K562 (cell line): Measurements from ENCODE around the gene OXTR. TPM values are rescaled to one million over a fixed set of nuclear protein-coding genes. Genes with fewer than 3 reads are reported as not detected.
A peak's percentile ranks its signal among the peaks of the same experiment; 100 is the strongest.

ENCODE experiments used
- ATAC-seq: fragments of 200-7000 bp; cut with Tn5 transposase; 3 replicates; pipeline ENCODE4 v1.9.1; 2020; ENCODE audit warnings: moderate library complexity
- BruUV-seq: library from RNA; stranded (reverse); fragments of 400-500 nt; replicated peaks from 2 replicates; lab custom pipeline; 2021; lab: Mats Ljungman, UMichigan
- CTCF ChIA-PET: fragments of 300-600 bp; formaldehyde crosslinking; extraction: SDS; loops from one replicate; lab custom pipeline; 2021; ENCODE audit warnings: low intra/inter-chr PET ratio; lab: Yijun Ruan, JAX
- POLR2A ChIA-PET: fragments of 300-600, 350-650 bp; sonication (Branson Sonifier 250); formaldehyde crosslinking; extraction: SDS; loops from one replicate; lab custom pipeline; 2021; ENCODE audit warnings: antibody characterized with exemption, inconsistent platforms; lab: Yijun Ruan, JAX
- DNase-seq, 4 experiments: peaks; one replicate each; pipeline versions ENCODE4 v3.0.0 to v3.0.0-alpha.2; 2011 to 2018; ENCODE audit warnings: low spot score in 3 of 4, mixed read lengths in 3 of 4; ENCODE audit errors: extremely low read depth in 1 of 4
- FAIRE-seq: peaks from 2 replicates; lab custom pipeline; 2011; peaks lifted over from hg19 to GRCh38; lab: Jason Lieb, UNC
- H2AFZ ChIP-seq: 2 replicates; pipeline ENCODE4 v1.6.0; 2011; ENCODE audit warnings: low read depth, low read length, control low read depth, inconsistent platforms
- H3K27ac ChIP-seq: fragments of 200-600 bp; 3 replicates; pipeline ENCODE4 v1.8.0; 2011; ENCODE audit warnings: low read depth, mild to moderate bottlenecking, control low read depth, inconsistent platforms, low read length, moderate library complexity, mixed read lengths; ENCODE audit errors: extremely low read depth
- H3K27me3 ChIP-seq, 2 experiments: fragments of 300-600 bp in 1 of 2; 2 replicates in 1 of 2; 3 replicates in 1 of 2; pipeline versions ENCODE4 v1.6.0 to v1.8.0; 2011; ENCODE audit warnings: inconsistent platforms in 2 of 2, low read length in 2 of 2, mild to moderate bottlenecking in 1 of 2, mixed read lengths in 1 of 2, moderate library complexity in 1 of 2; ENCODE audit not compliant: control insufficient read depth in 2 of 2, insufficient read depth in 2 of 2
- H3K36me3 ChIP-seq: fragments of 300-600 bp; 3 replicates; pipeline ENCODE4 v1.8.0; 2011; ENCODE audit warnings: mild to moderate bottlenecking, low read length, inconsistent platforms; ENCODE audit not compliant: control insufficient read depth, insufficient read depth
- H3K4me1 ChIP-seq, 2 experiments: fragments of 200-600 bp in 1 of 2; replicated peaks in 1 of 2; 2 replicates in 1 of 2; 3 replicates in 1 of 2; pipeline versions ENCODE4 v1.5.1 to v1.8.0; 2011; ENCODE audit warnings: inconsistent platforms in 2 of 2, low read length in 2 of 2, mild to moderate bottlenecking in 1 of 2, mixed read lengths in 1 of 2, moderate library complexity in 1 of 2; ENCODE audit not compliant: control insufficient read depth in 2 of 2, insufficient read depth in 2 of 2
- H3K4me2 ChIP-seq: 2 replicates; pipeline ENCODE4 v1.6.1; 2011; ENCODE audit warnings: low read length, control low read depth, inconsistent platforms, mixed read lengths; ENCODE audit not compliant: insufficient read depth
- H3K4me3 ChIP-seq: fragments of 200-600 bp; sonication (generic), shearing (Covaris generic); 2 replicates; pipeline ENCODE4 v1.5.1; 2016; ENCODE audit warnings: control low read depth, inconsistent platforms
- H3K79me2 ChIP-seq: fragments of 200-600 bp; 3 replicates; pipeline ENCODE4 v1.8.0; 2011; ENCODE audit warnings: low read length, inconsistent platforms; ENCODE audit not compliant: control insufficient read depth, insufficient read depth
- H3K9ac ChIP-seq, 2 experiments: 2 replicates each; pipeline versions ENCODE4 v1.6.0 to v1.6.1; 2011; ENCODE audit warnings: low read depth in 2 of 2, low read length in 2 of 2, control low read depth in 1 of 2, inconsistent platforms in 1 of 2, mild to moderate bottlenecking in 1 of 2, mixed read lengths in 1 of 2; ENCODE audit not compliant: insufficient read depth in 1 of 2
- H3K9me1 ChIP-seq: one replicate; pipeline ENCODE4 v1.6.0; 2011; ENCODE audit warnings: inconsistent platforms, mild to moderate bottlenecking, low read length, moderate library complexity; ENCODE audit not compliant: control insufficient read depth, insufficient read depth
- H3K9me3 ChIP-seq: replicated peaks from 2 replicates; pipeline ENCODE4 v1.5.1; 2011; ENCODE audit warnings: low read depth, low read length, inconsistent platforms; ENCODE audit not compliant: control insufficient read depth, insufficient read depth
- H4K20me1 ChIP-seq: replicated peaks from 2 replicates; pipeline ENCODE4 v1.6.1; 2011; ENCODE audit warnings: low read length, inconsistent platforms, mixed read lengths; ENCODE audit not compliant: control insufficient read depth, insufficient read depth
- BRD4 ChIP-seq: fragments of 200-600 bp; sonication (generic); IDR thresholded peaks from 2 replicates; pipeline ENCODE4 v1.6.1; 2017; ENCODE audit warnings: inconsistent platforms
- EZH2 ChIP-seq: IDR thresholded peaks from 2 replicates; pipeline ENCODE4 v1.6.1; 2012; ENCODE audit warnings: low read depth, mild to moderate bottlenecking, inconsistent platforms, low read length, borderline replicate concordance
- GABPB1 ChIP-seq: sonication (generic); formaldehyde crosslinking; IDR thresholded peaks from 2 replicates; pipeline ENCODE4 v1.8.0; 2022; ENCODE audit warnings: mild to moderate bottlenecking, missing genetic modification reagents
- KHSRP ChIP-seq: fragments of 450-650 bp; IDR thresholded peaks from 2 replicates; pipeline ENCODE4 v1.6.1; 2017
- MAFK ChIP-seq: IDR thresholded peaks from 2 replicates; pipeline ENCODE4 v1.6.1; 2011; ENCODE audit warnings: low read length, improper control_type of control experiment
- MCM3 ChIP-seq: fragments of 450-650 bp; IDR thresholded peaks from 2 replicates; pipeline ENCODE4 v1.6.1; 2016
- NR1H2 ChIP-seq: sonication (generic); formaldehyde crosslinking; IDR thresholded peaks from 2 replicates; pipeline ENCODE4 v1.4.0; 2020; ENCODE audit warnings: mild to moderate bottlenecking, missing genetic modification reagents
- PPARD ChIP-seq: fragments of 250-450 bp; sonication (Bioruptor Pico); IDR thresholded peaks from 2 replicates; pipeline ENCODE4 v1.8.0; 2022; ENCODE audit warnings: inconsistent platforms, mild to moderate bottlenecking, moderate library complexity
- RBFOX2 ChIP-seq: fragments of 200-400 bp; formaldehyde crosslinking; IDR thresholded peaks from 2 replicates; pipeline ENCODE4 v1.6.1; 2017; ENCODE audit warnings: low read depth, mild to moderate bottlenecking, low read length, moderate library complexity
- ZNF655 ChIP-seq: fragments of 250-450 bp; sonication (Bioruptor Pico); IDR thresholded peaks from 2 replicates; pipeline ENCODE4 v1.5.0; 2021
- ZSCAN29 ChIP-seq: fragments of 450-650 bp; IDR thresholded peaks from 2 replicates; pipeline ENCODE4 v1.6.1; 2017
- ZSCAN32 ChIP-seq: fragments of 450-650 bp; formaldehyde crosslinking; IDR thresholded peaks from 2 replicates; pipeline ENCODE4 v1.4.0; 2020; ENCODE audit warnings: mild to moderate bottlenecking, moderate library complexity
- WGBS: fragments of 100-300 bp; shearing (Covaris generic); methylation state at CpG from one replicate; pipeline ENCODE4 v1.1.6; 2016; ENCODE audit warnings: low coverage, mixed read lengths; ENCODE audit not compliant: insufficient coverage; ENCODE audit errors: missing lambda C conversion rate; 5-methylcytosine and 5-hydroxymethylcytosine counted together
- in situ Hi-C: fragments of 300-500 bp; cut with MboI; formaldehyde crosslinking; loops from 4 replicates; pipeline ENCODE4 v1.15.0; 2018; ENCODE audit warnings: inconsistent platforms, mixed read lengths
- intact Hi-C: fragments of 100-400 bp; cut with micrococcal nuclease; formaldehyde crosslinking; loops from 2 replicates; pipeline ENCODE4 v1.14.2; 2022
- polyA plus RNA-seq, 8 experiments: library from polyadenylated mRNA; depleted of rRNA in 4 of 8; stranded (reverse) in 5 of 8; unstranded in 3 of 8; fragments of >200 nt; fragmentation: Nextera tagmentation in 2 of 8; fragmentation: Illumina TruSeq in 1 of 8; extraction: Ambion mirVana in 2 of 8; extraction: Trizol in 1 of 8; gene quantifications; 2 replicates each; pipeline versions ENCODE4 v1.2.1 to v1.2.3, GENCODE V29; 2011 to 2014; ENCODE audit warnings: inconsistent platforms in 1 of 8, missing spikeins in 1 of 8
- total RNA-seq, 7 experiments: library from RNA; depleted of rRNA in 6 of 7; stranded (reverse); fragments of >200 nt in 6 of 7; fragmentation: Illumina TruSeq in 2 of 7; extraction: Trizol in 2 of 7; gene quantifications; 2 replicates each; pipeline versions ENCODE4 v1.2.1 to v1.2.3, GENCODE V29; 2011 to 2021; ENCODE audit warnings: low replicate concordance in 1 of 7
- TF ChIP-seq, protein P1 (sequence below): fragments of 250-450 bp; sonication (Bioruptor Pico); IDR thresholded peaks from 2 replicates; pipeline ENCODE4 v1.8.0; 2021; ENCODE audit warnings: moderate library complexity, mild to moderate bottlenecking, inconsistent platforms
- TF ChIP-seq, protein P2 (sequence below), 2 experiments: fragments of 450-650 bp; IDR thresholded peaks; 2 replicates each; pipeline ENCODE4 v1.6.1; 2016

OXTR gene
- total and polyA plus RNA-seq, 9 of the 15 experiments (the other 6 are each of a cell fraction or from before 2014, with no cell fraction given), result 0.14 to 1.3 (median 0.80) TPM

GRCh38 chr3:8738639-8739038 lies 30.8 kb downstream of the OXTR start:
- Histone ChIP-seq H3K27ac (no peak overlapping the region), H3K4me2 (no peak overlapping the region), H3K36me3 (no peaks in the 10 kb centered on the region), H3K9me3 (no peaks in the 10 kb centered on the region), H2AFZ (no peak overlapping the region), H3K4me1 (peaks cover 3 to 4% of the 10 kb centered on the region in 2 experiments; a peak in 3 of 5 replicates), H3K79me2 (no peaks in the 10 kb centered on the region), H4K20me1 (peaks cover 9% of the 10 kb centered on the region), H3K4me3 (no peak overlapping the region), H3K27me3 (peaks cover 15 to 43% of the 10 kb centered on the region in 2 experiments), H3K9me1 (no peaks in the 10 kb centered on the region), H3K9ac (no peak overlapping the region)
- DNase-seq (no peak), FAIRE-seq (no peak), ATAC-seq (no peak)
- no TSS peak for BruUV-seq
- ChIA-PET POLR2A (interaction anchor here (0.6 to 1.1 kb wide), 2 partner anchors 16 to 36 kb away, joined by 3 to 4 read pairs; no protein-coding TSS in a partner anchor), CTCF (no interaction called here)
- in situ Hi-C loops (no loop called here), intact Hi-C loops (no loop called here)
- 0% methylated on average over 3 of the region's 3 CpGs for WGBS
- TF ChIP-seq, protein P1, sequence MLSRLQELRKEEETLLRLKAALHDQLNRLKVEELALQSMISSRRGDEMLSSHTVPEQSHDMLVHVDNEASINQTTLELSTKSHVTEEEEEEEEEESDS, result no peak
- TF ChIP-seq, protein P2, sequence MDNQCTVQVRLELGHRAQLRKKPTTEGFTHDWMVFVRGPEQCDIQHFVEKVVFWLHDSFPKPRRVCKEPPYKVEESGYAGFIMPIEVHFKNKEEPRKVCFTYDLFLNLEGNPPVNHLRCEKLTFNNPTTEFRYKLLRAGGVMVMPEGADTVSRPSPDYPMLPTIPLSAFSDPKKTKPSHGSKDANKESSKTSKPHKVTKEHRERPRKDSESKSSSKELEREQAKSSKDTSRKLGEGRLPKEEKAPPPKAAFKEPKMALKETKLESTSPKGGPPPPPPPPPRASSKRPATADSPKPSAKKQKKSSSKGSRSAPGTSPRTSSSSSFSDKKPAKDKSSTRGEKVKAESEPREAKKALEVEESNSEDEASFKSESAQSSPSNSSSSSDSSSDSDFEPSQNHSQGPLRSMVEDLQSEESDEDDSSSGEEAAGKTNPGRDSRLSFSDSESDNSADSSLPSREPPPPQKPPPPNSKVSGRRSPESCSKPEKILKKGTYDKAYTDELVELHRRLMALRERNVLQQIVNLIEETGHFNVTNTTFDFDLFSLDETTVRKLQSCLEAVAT (IDR thresholded peaks at IDR 0.05), result 0 out of 4 replicates have a peak, but pooled peaks of 1 of the 2 experiments have one; percentile 34

GRCh38 chr3:8737823-8738222 lies 31.6 kb downstream of the OXTR start:
- peaks cover 2% of the 10 kb centered on the region for H3K9me1 ChIP-seq
- no peak overlapping the region for H2AFZ ChIP-seq
- H3K9me3 ChIP-seq, result no peaks in the 10 kb centered on the region
- H3K4me1 ChIP-seq, result peaks cover 3 to 4% of the 10 kb centered on the region in 2 experiments; a peak in 3 of 5 replicates
- H3K27me3 ChIP-seq, result peaks cover 18 to 51% of the 10 kb centered on the region in 2 experiments
- no peak overlapping the region for H3K27ac ChIP-seq
- DNase-seq (no peak), ATAC-seq (no peak), FAIRE-seq (no peak)
- no peak overlapping the region for H3K4me2 ChIP-seq
- ChIA-PET CTCF (no interaction called here), POLR2A (interaction anchor here (0.6 to 1.1 kb wide), 2 partner anchors 15 to 35 kb away, joined by 3 to 4 read pairs; no protein-coding TSS in a partner anchor)
- H3K9ac ChIP-seq, result no peak overlapping the region
- no peaks in the 10 kb centered on the region for H3K79me2 ChIP-seq
- intact Hi-C loops (no loop called here), in situ Hi-C loops (no loop called here)
- H4K20me1 ChIP-seq, result peaks cover 9% of the 10 kb centered on the region
- no TSS peak for BruUV-seq
- no peaks in the 10 kb centered on the region for H3K36me3 ChIP-seq
- H3K4me3 ChIP-seq, result no peak overlapping the region
- TF ChIP-seq KHSRP (no peak), EZH2 (no peak), NR1H2 (CRISPR knock-in tag) (no peak), GABPB1 (CRISPR knock-in tag) (no peak), PPARD (CRISPR knock-in tag) (no peak), ZNF655 (CRISPR knock-in tag) (no peak), ZSCAN32 (CRISPR knock-in tag) (no peak), BRD4 (no peak), RBFOX2 (no peak), ZSCAN29 (no peak), MCM3 (no peak), MAFK (no peak)
